Ramos (cell line): Measurements from ENCODE around the gene SLC66A2.

ENCODE experiments used
- in situ Hi-C: fragments of 300-500 bp; cut with MboI; formaldehyde crosslinking; loops from one replicate; pipeline ENCODE4 v1.14.3; 2022; ENCODE audit warnings: low sequenced_read_pairs; ENCODE audit not compliant: unreplicated experiment

SLC66A2 gene

GRCh38 chr18:79940126-79940813, 11.2 kb downstream of the SLC66A2 start:
- in situ Hi-C loops = no loop called here

- in situ Hi-C loops = no loop called here
Measured at GRCh38 chr18:79939096-79939495, 12.4 kb downstream of the SLC66A2 start.

- in situ Hi-C loops = no loop called here
Measured at GRCh38 chr18:79938196-79938595, 13.3 kb downstream of the SLC66A2 start.

GRCh38 chr18:79937103-79937860, 14.2 kb downstream of the SLC66A2 start:
- in situ Hi-C loops = no loop called here

- in situ Hi-C loops = no loop called here
Measured at GRCh38 chr18:79936641-79937040, 14.8 kb downstream of the SLC66A2 start.

GRCh38 chr18:79935925-79936324, 15.5 kb downstream of the SLC66A2 start:
- in situ Hi-C loops = no loop called here

- in situ Hi-C loops = no loop called here
Measured at GRCh38 chr18:79935499-79935898, 16.0 kb downstream of the SLC66A2 start.

- in situ Hi-C loops = no loop called here
Measured at GRCh38 chr18:79935098-79935480, 16.4 kb downstream of the SLC66A2 start.

GRCh38 chr18:79934311-79935097, 16.9 kb downstream of the SLC66A2 start:
- in situ Hi-C loops = no loop called here

GRCh38 chr18:79933765-79934164, 17.7 kb downstream of the SLC66A2 start:
- in situ Hi-C loops = no loop called here

- in situ Hi-C loops = no loop called here
Measured at GRCh38 chr18:79932907-79933306, 18.5 kb downstream of the SLC66A2 start.

GRCh38 chr18:79931475-79931874, 20.0 kb downstream of the SLC66A2 start:
- in situ Hi-C loops = no loop called here

GRCh38 chr18:79930020-79930642, 21.3 kb downstream of the SLC66A2 start:
- in situ Hi-C loops = no loop called here

- in situ Hi-C loops = no loop called here
Measured at GRCh38 chr18:79928563-79928960, 22.9 kb downstream of the SLC66A2 start.

- in situ Hi-C loops = no loop called here
Measured at GRCh38 chr18:79927607-79928562, 23.6 kb downstream of the SLC66A2 start.

GRCh38 chr18:79926715-79927606, 24.5 kb downstream of the SLC66A2 start:
- in situ Hi-C loops = no loop called here

- in situ Hi-C loops = no loop called here
Measured at GRCh38 chr18:79926306-79926705, 25.1 kb downstream of the SLC66A2 start.
